Common myeloid progenitor, CD34-positive (primary cell): ENCODE results near the gene YY1.

Experiments used
- CTCF ChIA-PET: fragments of 350-600 bp; sonication (Branson Sonifier 250); formaldehyde crosslinking; loops from one replicate; lab custom pipeline; 2021; ENCODE audit warnings: antibody characterized with exemption; lab: Charles Lee
- POLR2A ChIA-PET: fragments of 350-600 bp; sonication (Branson Sonifier 250); formaldehyde crosslinking; loops from one replicate; lab custom pipeline; 2021; ENCODE audit warnings: antibody characterized with exemption; lab: Charles Lee
- DNase-seq, 3 donors: peaks; one replicate each; pipeline versions ENCODE4 v3.0.0 to v3.0.0-alpha.2; 2013
- H3K27ac ChIP-seq, 2 experiments: 1 replicate in 1 of 2; 2 replicates in 1 of 2; pipeline ENCODE4 v1.7.0; 2013; ENCODE audit warnings: inconsistent platforms in 2 of 2, low read length in 2 of 2, mild to moderate bottlenecking in 2 of 2, low read depth in 1 of 2, moderate library complexity in 1 of 2; ENCODE audit not compliant: severe bottlenecking in 2 of 2, insufficient read depth in 1 of 2, poor library complexity in 1 of 2
- H3K27me3 ChIP-seq, 5 experiments: replicated peaks in 2 of 5; 1 replicate in 3 of 5; 2 replicates in 2 of 5; pipeline versions ENCODE4 v1.6.1 to v1.7.0; 2013; ENCODE audit warnings: low read length in 4 of 5, mild to moderate bottlenecking in 2 of 5, moderate library complexity in 2 of 5, inconsistent platforms in 1 of 5; ENCODE audit not compliant: insufficient read depth in 5 of 5, control insufficient read depth in 4 of 5
- H3K36me3 ChIP-seq, 4 experiments: 1 replicate in 2 of 4; 2 replicates in 2 of 4; pipeline versions ENCODE4 v1.6.1 to v1.7.0; 2013; ENCODE audit warnings: low read length in 3 of 4, control low read depth in 1 of 4, mild to moderate bottlenecking in 1 of 4; ENCODE audit not compliant: control insufficient read depth in 4 of 4, insufficient read depth in 4 of 4
- H3K4me1 ChIP-seq, 4 experiments: 1 replicate in 3 of 4; 2 replicates in 1 of 4; pipeline versions ENCODE4 v1.6.1 to v1.7.1; 2013; ENCODE audit warnings: low read length in 3 of 4, mild to moderate bottlenecking in 3 of 4, control low read depth in 1 of 4, inconsistent platforms in 1 of 4, moderate library complexity in 1 of 4; ENCODE audit not compliant: control insufficient read depth in 4 of 4, insufficient read depth in 4 of 4; ENCODE audit errors: control extremely low read depth in 1 of 4
- H3K4me3 ChIP-seq, 7 experiments: 1 replicate in 4 of 7; 2 replicates in 3 of 7; pipeline versions ENCODE4 v1.5.1 to v1.7.0; 2013; ENCODE audit warnings: mild to moderate bottlenecking in 7 of 7, low read length in 6 of 7, moderate library complexity in 6 of 7, inconsistent platforms in 2 of 7, low read depth in 2 of 7, control low read depth in 1 of 7; ENCODE audit not compliant: insufficient read depth in 4 of 7, control insufficient read depth in 1 of 7; ENCODE audit errors: extremely low read depth in 1 of 7
- H3K9me3 ChIP-seq, 5 experiments: 1 replicate in 4 of 5; 2 replicates in 1 of 5; pipeline versions ENCODE4 v1.6.1 to v1.7.1; 2013; ENCODE audit warnings: low read length in 4 of 5, mild to moderate bottlenecking in 2 of 5, inconsistent platforms in 1 of 5, low read depth in 1 of 5, moderate library complexity in 1 of 5; ENCODE audit not compliant: control insufficient read depth in 4 of 5, insufficient read depth in 2 of 5; ENCODE audit errors: control extremely low read depth in 1 of 5
- WGBS: methylation state at CpG from one replicate; pipeline ENCODE4 v1.1.5; 2013; ENCODE audit not compliant: insufficient coverage; 5-methylcytosine and 5-hydroxymethylcytosine counted together

YY1 gene

DNA sequence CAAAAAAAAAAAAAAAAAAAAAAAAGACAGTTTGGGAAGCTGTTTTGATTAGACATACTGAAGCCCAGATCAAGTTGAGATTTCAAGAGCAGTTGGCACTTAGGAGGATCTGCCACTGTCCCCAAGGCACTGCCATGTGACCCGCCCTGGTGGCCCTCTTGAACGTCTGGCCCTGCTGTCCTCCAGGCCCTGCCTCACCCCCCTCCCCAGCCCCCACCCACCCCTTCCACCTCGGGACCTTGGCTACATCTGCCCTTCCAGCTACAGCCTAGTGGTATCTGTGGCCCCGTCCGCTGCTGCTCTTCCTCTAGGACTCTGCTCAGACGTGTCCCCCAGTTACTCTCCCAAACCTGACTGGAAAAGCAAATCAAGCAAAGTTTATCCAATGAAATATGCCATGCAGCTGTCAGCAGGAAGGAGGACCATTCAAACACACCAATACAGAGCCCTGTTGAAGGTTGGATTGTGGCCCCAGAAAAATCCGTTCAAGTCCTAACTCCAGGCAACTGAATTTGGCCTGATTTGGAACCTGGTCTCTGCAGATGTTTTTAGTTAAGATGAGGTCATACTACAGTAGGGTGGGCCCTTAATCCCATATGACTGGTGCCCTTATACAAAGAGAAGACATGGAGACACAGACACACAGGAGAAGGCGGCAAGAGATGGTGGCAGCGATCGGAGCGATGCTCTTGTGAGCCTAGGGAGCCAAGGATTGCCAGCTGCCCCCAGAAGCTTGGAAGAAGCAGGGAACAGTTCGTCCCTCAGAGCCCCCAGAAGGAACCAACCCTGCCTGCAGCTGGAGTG lies 49.6 kb downstream of the YY1 start:
- Histone ChIP-seq H3K27me3 (no peaks in the 10 kb centered on the region), H3K9me3 (no peaks in the 10 kb centered on the region), H3K4me3 (no peak overlapping the region), H3K27ac (no peak overlapping the region), H3K36me3 (peaks cover 6 to 49% (median 33%) of the 10 kb centered on the region in 4 experiments), H3K4me1 (peaks cover 0 to 20% (median 12%) of the 10 kb centered on the region in 4 experiments)
- POLR2A ChIA-PET = no interaction called here
- CTCF ChIA-PET = interaction anchor here (0.5 to 6.6 kb wide), 5 partner anchors 8 to 89 kb away, joined by 3 to 59 read pairs (median 3); no protein-coding TSS in a partner anchor
- WGBS = 99% methylated on average over 8 of the region's 12 CpGs
- no peak for DNase-seq

DNA sequence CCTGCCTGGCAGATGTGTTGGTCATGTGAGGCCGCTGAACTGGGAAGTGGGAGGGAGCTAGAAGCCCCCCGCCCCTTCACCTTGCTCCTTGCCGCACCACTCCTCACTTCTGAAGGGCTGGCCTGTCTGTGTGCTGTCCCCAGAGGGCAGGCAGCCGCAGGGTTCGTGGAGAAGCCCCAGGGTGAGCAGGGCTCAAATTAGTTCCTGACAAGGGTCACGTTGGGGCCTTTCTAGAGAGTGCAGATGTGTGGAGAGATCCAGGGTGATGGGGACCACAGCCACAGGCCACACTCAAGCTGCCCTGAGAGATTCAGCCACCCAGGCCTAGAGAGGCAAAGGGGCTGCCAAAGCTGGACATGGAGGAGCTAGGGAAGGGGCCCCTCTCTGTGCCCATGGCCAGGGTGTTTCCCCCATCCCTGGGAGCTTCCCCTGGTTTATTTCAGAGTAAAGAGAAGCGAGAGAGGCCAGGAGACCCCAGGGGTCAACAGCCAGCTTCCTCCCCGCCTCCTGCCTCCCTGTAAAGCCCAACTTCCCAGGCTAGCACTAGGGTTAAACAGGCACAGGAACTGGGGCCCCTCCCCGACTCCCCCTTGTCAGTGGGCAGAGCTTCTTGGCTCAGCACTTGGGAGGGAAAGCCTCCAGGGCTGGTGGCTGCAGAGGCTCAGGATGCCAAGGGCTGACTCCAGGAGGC lies 51.1 kb downstream of the YY1 start:
- 81% methylated on average over 4 of the region's 9 CpGs for WGBS
- DNase-seq = no peak
- Histone ChIP-seq H3K27me3 (no peaks in the 10 kb centered on the region), H3K9me3 (no peaks in the 10 kb centered on the region), H3K4me3 (no peak overlapping the region), H3K36me3 (peaks cover 6 to 60% (median 38%) of the 10 kb centered on the region in 4 experiments), H3K4me1 (peaks cover 0 to 16% (median 6%) of the 10 kb centered on the region in 4 experiments), H3K27ac (no peak overlapping the region)
- CTCF ChIA-PET = interaction anchor here (0.8 to 2.0 kb wide), 4 partner anchors 8 to 47 kb away, joined by 3 to 6 read pairs (median 3); no protein-coding TSS in a partner anchor
- POLR2A ChIA-PET = no interaction called here

DNA sequence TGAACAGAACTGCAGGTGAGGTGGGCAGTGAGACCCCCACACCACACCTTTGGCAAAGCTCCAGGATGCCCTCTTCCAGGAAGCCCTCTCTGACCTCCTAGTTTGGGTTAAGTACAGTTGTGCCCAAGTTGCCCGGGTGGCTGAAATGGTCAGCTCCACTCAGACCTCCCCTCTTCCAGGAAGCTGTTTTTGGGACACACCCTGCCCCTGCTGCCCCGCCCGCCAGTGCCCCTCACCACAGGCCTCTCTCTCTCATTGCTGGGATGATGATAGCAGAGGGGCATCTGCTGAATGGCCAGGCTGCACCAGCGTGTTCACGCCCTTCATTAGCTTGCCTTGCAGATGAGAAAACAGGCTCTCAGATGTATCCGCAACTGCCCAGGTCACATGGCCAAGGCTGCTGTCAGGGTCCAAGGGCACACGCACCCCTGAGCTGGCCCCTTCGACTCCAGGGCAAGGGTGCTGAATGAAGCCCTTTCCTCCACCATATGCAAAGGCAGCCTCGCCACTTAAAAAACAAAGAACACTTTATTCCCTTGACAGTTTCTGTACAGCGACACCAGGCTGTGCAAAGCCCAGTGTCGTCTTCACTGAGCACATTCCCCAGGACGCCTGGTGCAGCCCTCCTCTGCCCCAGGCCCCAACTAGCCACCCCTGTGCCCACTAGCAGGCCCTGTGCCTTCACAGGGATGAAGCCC lies 51.8 kb downstream of the YY1 start:
- H3K4me1 ChIP-seq = peaks cover 0 to 16% (median 5%) of the 10 kb centered on the region in 4 experiments
- no peak overlapping the region for H3K27ac ChIP-seq
- no peaks in the 10 kb centered on the region for H3K27me3 ChIP-seq
- no peak overlapping the region for H3K4me3 ChIP-seq
- no peak for DNase-seq
- 99% methylated on average over 11 of the region's 12 CpGs for WGBS
- H3K9me3 ChIP-seq = no peaks in the 10 kb centered on the region
- POLR2A ChIA-PET = interaction anchor here (0.6 kb wide), 1 partner anchor 13 kb away, joined by 3 read pairs; no protein-coding TSS in a partner anchor
- CTCF ChIA-PET = interaction anchor here (0.8 to 2.5 kb wide), 4 partner anchors 8 to 30 kb away, joined by 3 to 6 read pairs (median 4); no protein-coding TSS in a partner anchor
- H3K36me3 ChIP-seq = peaks cover 6 to 66% (median 41%) of the 10 kb centered on the region in 4 experiments

DNA sequence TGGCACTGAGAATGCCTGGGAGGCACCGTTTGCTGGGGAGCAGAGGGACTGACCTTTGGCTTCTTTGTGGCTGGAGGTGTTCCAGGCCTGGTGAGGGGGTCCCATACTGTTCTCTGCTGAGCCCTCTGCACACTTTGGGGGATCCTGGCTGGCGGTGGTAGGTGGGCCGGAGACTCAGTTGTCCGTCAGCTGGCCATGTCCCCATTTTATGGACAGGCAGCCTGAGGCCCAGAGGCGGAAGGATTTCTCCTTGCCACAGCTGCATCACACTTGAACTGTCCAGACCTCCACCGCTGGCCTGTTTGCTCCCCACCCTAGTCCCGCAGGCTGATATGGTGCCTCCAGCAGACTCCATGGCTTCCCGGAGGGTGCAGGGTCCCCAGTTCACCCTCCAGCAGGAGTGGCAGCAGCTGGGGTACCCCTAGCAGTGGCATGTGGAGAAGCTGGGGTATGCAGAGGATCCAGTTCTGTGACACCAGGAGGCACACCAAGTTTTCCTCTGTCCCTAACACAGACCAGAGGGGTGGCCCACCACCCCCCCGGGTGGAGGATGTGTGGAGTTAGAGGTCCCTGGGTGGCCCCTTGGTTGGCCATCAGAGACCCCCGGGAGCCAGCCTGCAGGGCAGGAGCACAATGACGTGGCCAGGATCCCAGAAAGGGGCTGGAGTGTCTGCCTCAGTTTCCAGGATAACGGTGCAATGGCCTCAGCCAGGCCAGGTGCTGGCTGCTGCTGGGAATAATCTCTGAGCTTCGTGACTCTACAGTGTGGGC lies 52.5 kb downstream of the YY1 start:
- POLR2A ChIA-PET = no interaction called here
- no peak overlapping the region for H3K4me3 ChIP-seq

DNA sequence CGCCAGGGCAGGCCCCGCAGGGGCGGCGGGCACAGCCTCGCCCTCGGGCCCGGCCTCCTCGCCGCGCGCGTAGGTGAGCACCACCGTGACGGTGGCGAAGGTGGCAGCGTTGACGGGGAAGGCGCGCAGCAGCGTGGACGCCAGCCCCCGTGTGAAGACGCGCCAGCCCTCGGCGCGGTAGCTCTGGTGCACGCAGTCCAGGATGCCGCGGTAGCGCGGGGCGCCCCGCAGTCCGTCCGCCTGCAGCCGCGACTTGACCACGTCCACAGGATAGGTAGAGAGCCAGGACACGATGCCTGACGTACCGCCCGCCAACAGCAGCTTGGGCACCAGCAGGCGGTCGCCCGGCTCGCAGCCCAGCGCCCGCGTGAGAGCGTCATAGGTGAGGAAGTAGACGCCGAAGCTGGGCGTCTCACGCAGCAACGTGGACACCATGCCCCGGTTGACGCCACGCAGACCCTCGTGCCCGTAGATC lies 53.4 kb downstream of the YY1 start:
- Histone ChIP-seq H3K36me3 (peaks cover 3 to 69% (median 42%) of the 10 kb centered on the region in 4 experiments), H3K4me1 (peaks cover 3 to 28% (median 11%) of the 10 kb centered on the region in 4 experiments), H3K27me3 (no peaks in the 10 kb centered on the region), H3K4me3 (no peak overlapping the region), H3K9me3 (no peaks in the 10 kb centered on the region), H3K27ac (no peak overlapping the region)
- CTCF ChIA-PET = interaction anchor here (1.3 to 4.9 kb wide), 3 partner anchors 9 to 20 kb away, joined by 3 to 20 read pairs (median 6); no protein-coding TSS in a partner anchor
- WGBS = 93% methylated on average over 60 of the region's 61 CpGs
- POLR2A ChIA-PET = no interaction called here
- no peak for DNase-seq

More for the DNA sequence above, 52.5 kb downstream of the YY1 start:
- peaks cover 0 to 20% (median 4%) of the 10 kb centered on the region in 4 experiments for H3K4me1 ChIP-seq
- H3K9me3 ChIP-seq = no peaks in the 10 kb centered on the region
- 95% methylated on average over 12 of the region's 13 CpGs for WGBS
- H3K27me3 ChIP-seq = no peaks in the 10 kb centered on the region
- H3K27ac ChIP-seq = no peak overlapping the region
- CTCF ChIA-PET = interaction anchor here (1.3 to 4.9 kb wide), 5 partner anchors 8 to 20 kb away, joined by 3 to 20 read pairs (median 6); no protein-coding TSS in a partner anchor
- no peak for DNase-seq
- peaks cover 6 to 69% (median 42%) of the 10 kb centered on the region in 4 experiments for H3K36me3 ChIP-seq
